ENCODE measurements around the gene SLC39A1. TPM values are rescaled to one million over a fixed set of nuclear protein-coding genes. Genes with fewer than 3 reads are reported as not detected.

Gene SLC39A1
- total and polyA plus RNA-seq, 9 of the 15 experiments (the other 6 are each of a cell fraction or from before 2014, with no cell fraction given): 9.9 to 81.1 (median 62.7) TPM

DNA sequence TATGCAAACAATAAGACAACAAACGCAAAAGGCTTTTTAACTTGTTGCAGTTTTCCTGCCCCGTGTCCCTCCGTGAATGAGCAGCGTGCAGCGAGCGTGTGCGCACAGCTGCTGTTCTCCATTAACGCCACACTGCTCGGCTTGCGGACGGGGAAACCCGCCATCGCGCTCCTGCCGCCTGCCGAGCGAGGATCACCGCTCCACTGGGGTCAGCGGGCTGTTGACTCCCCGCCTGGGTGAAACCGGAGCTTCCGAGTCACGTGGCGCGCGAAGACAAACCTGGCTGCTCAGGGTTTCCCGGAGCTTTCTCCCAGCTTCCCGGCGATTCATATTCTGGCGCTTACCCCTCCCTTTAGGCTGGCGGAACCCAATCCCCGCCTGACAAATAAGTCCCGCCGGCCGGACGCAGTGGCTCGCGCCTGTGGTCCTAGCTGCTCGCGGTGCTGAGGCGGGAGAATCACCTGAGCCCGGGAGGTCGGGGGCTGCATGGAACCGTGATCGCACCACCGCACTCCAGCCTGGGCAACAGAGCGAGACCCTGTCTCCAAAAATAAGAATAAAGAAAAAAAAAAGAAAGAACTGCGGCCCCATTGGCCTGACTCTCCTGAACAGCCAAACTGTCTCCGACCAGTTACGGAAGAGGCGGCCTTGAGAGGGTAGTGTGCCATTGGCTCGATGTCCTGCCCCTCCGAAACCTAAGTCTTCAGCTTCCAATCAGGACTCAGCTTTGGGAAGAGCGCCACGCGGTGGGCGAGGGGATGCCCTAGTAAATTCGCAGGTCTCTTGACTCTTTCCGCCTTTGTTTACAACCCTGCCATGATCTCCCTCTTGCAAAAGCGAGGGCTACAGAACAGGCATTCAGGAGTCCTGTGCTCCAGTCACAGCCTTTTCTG lies 4.0 kb upstream of the SLC39A1 start, which contains the start of gene CREB3L4 (continued):
- TF ChIP-seq, protein P1, sequence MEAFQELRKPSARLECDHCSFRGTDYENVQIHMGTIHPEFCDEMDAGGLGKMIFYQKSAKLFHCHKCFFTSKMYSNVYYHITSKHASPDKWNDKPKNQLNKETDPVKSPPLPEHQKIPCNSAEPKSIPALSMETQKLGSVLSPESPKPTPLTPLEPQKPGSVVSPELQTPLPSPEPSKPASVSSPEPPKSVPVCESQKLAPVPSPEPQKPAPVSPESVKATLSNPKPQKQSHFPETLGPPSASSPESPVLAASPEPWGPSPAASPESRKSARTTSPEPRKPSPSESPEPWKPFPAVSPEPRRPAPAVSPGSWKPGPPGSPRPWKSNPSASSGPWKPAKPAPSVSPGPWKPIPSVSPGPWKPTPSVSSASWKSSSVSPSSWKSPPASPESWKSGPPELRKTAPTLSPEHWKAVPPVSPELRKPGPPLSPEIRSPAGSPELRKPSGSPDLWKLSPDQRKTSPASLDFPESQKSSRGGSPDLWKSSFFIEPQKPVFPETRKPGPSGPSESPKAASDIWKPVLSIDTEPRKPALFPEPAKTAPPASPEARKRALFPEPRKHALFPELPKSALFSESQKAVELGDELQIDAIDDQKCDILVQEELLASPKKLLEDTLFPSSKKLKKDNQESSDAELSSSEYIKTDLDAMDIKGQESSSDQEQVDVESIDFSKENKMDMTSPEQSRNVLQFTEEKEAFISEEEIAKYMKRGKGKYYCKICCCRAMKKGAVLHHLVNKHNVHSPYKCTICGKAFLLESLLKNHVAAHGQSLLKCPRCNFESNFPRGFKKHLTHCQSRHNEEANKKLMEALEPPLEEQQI (IDR thresholded peaks at IDR 0.05): no peak
- TF ChIP-seq CTBP1 (IDR thresholded peaks at IDR 0.05; ENCODE audit: borderline replicate concordance): peak; percentile 73
- TF ChIP-seq, protein P2, sequence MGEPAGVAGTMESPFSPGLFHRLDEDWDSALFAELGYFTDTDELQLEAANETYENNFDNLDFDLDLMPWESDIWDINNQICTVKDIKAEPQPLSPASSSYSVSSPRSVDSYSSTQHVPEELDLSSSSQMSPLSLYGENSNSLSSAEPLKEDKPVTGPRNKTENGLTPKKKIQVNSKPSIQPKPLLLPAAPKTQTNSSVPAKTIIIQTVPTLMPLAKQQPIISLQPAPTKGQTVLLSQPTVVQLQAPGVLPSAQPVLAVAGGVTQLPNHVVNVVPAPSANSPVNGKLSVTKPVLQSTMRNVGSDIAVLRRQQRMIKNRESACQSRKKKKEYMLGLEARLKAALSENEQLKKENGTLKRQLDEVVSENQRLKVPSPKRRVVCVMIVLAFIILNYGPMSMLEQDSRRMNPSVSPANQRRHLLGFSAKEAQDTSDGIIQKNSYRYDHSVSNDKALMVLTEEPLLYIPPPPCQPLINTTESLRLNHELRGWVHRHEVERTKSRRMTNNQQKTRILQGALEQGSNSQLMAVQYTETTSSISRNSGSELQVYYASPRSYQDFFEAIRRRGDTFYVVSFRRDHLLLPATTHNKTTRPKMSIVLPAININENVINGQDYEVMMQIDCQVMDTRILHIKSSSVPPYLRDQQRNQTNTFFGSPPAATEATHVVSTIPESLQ (CRISPR knock-in tag; IDR thresholded peaks at IDR 0.05): peak; percentile 95; the same call in 1 of the 2 replicates
- no peak for TF ChIP-seq TEAD2 (tag; IDR thresholded peaks at IDR 0.05)
- no peak for TF ChIP-seq HNRNPH1 (optimal IDR thresholded peaks at IDR 0.05; ENCODE audit: low read depth, low read length)
- TF ChIP-seq CHD1 (IDR thresholded peaks at IDR 0.05; ENCODE audit: low read length): peak; percentile 89
- TF ChIP-seq NR3C1 (CRISPR knock-in tag; IDR thresholded peaks at IDR 0.05): no peak
- no peak for TF ChIP-seq IFI16 (CRISPR knock-in tag; IDR thresholded peaks at IDR 0.05)
- peak; percentile 98 for TF ChIP-seq RBM25 (IDR thresholded peaks at IDR 0.05; ENCODE audit: low read depth, low read length, severe bottlenecking)
- TF ChIP-seq, protein P3, sequence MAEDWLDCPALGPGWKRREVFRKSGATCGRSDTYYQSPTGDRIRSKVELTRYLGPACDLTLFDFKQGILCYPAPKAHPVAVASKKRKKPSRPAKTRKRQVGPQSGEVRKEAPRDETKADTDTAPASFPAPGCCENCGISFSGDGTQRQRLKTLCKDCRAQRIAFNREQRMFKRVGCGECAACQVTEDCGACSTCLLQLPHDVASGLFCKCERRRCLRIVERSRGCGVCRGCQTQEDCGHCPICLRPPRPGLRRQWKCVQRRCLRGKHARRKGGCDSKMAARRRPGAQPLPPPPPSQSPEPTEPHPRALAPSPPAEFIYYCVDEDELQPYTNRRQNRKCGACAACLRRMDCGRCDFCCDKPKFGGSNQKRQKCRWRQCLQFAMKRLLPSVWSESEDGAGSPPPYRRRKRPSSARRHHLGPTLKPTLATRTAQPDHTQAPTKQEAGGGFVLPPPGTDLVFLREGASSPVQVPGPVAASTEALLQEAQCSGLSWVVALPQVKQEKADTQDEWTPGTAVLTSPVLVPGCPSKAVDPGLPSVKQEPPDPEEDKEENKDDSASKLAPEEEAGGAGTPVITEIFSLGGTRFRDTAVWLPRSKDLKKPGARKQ (CRISPR knock-in tag; IDR thresholded peaks at IDR 0.05): no peak
- TF ChIP-seq ASH1L (IDR thresholded peaks at IDR 0.05; ENCODE audit: borderline replicate concordance, low read depth, partially characterized antibody): peak; percentile 96
- peak in 1 of 2 experiments; percentile 24; a peak in 1 of 4 replicates for TF ChIP-seq SIX5 (IDR thresholded peaks at IDR 0.05; ENCODE audit: borderline replicate concordance in 1 of 2, insufficient read depth in 1 of 2, low read depth in 1 of 2, low read length in 2 of 2)
- TF ChIP-seq, protein P4, sequence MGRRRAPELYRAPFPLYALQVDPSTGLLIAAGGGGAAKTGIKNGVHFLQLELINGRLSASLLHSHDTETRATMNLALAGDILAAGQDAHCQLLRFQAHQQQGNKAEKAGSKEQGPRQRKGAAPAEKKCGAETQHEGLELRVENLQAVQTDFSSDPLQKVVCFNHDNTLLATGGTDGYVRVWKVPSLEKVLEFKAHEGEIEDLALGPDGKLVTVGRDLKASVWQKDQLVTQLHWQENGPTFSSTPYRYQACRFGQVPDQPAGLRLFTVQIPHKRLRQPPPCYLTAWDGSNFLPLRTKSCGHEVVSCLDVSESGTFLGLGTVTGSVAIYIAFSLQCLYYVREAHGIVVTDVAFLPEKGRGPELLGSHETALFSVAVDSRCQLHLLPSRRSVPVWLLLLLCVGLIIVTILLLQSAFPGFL (CRISPR knock-in tag; IDR thresholded peaks at IDR 0.05): no peak
- no peak for TF ChIP-seq HDAC8 (tag; IDR thresholded peaks at IDR 0.05)
- no peak for TF ChIP-seq NELFE (IDR thresholded peaks at IDR 0.05; ENCODE audit: insufficient read depth, insufficient read length)
- no peak for TF ChIP-seq GATAD2B (IDR thresholded peaks at IDR 0.05; ENCODE audit: borderline replicate concordance)
- no peak for TF ChIP-seq MECOM (CRISPR knock-in tag; IDR thresholded peaks at IDR 0.05)
- TF ChIP-seq SETDB1 (IDR thresholded peaks at IDR 0.05; ENCODE audit: low read length): no peak
- TF ChIP-seq EWSR1 (IDR thresholded peaks at IDR 0.05; ENCODE audit: borderline replicate concordance, low read depth, partially characterized antibody): no peak
- TF ChIP-seq SP2 (IDR thresholded peaks at IDR 0.05; ENCODE audit: extremely low read depth, low read depth, low read length, poor library complexity, severe bottlenecking): peak; percentile 79
